GM03348 (cell line): ENCODE results near the gene ETNK2.

Experiments
- DNase-seq: peaks from one replicate; pipeline ENCODE4 v3.0.0; 2012; ENCODE audit warnings: low spot score

Gene ETNK2

GRCh38 chr1:204151552-204152309, at the start of gene ETNK2:
Gene ETNK2 (minus strand): TSS chr1:204152044. CDS start chr1:204151852, 192 bp downstream.
- DNase-seq, result peak; percentile 76

- DNase-seq, result no peak
Measured at GRCh38 chr1:204201348-204202040, 49.6 kb upstream of the ETNK2 start.

GRCh38 chr1:204199579-204199978, 47.7 kb upstream of the ETNK2 start:
- DNase-seq, result no peak

GRCh38 chr1:204198348-204199340, 46.8 kb upstream of the ETNK2 start:
- DNase-seq, result peak; percentile 70

- no peak for DNase-seq
Measured at GRCh38 chr1:204197068-204197467, 45.2 kb upstream of the ETNK2 start.

- no peak for DNase-seq
Measured at GRCh38 chr1:204196068-204196795, 44.4 kb upstream of the ETNK2 start, which contains the start of gene KISS1. Gene KISS1 (minus strand): TSS chr1:204196491. CDS start chr1:204192876, 3,615 bp downstream.

- no peak for DNase-seq
Measured at GRCh38 chr1:204194771-204195170, 42.9 kb upstream of the ETNK2 start.

- DNase-seq, result no peak
Measured at GRCh38 chr1:204194080-204194479, 42.2 kb upstream of the ETNK2 start.

GRCh38 chr1:204192589-204193352, 40.9 kb upstream of the ETNK2 start:
- no peak for DNase-seq

- DNase-seq, result no peak
Measured at GRCh38 chr1:204192046-204192445, 40.2 kb upstream of the ETNK2 start.

GRCh38 chr1:204191456-204191855, 39.6 kb upstream of the ETNK2 start:
- no peak for DNase-seq

- DNase-seq, result peak; percentile 38
Measured at GRCh38 chr1:204190212-204191211, 38.7 kb upstream of the ETNK2 start.

GRCh38 chr1:204188959-204189639, 37.3 kb upstream of the ETNK2 start:
- no peak for DNase-seq

- DNase-seq, result no peak
Measured at GRCh38 chr1:204186597-204186996, 34.8 kb upstream of the ETNK2 start.

GRCh38 chr1:204181116-204181515, 29.3 kb upstream of the ETNK2 start:
- no peak for DNase-seq

GRCh38 chr1:204180133-204180532, 28.3 kb upstream of the ETNK2 start:
- DNase-seq, result no peak

GRCh38 chr1:204178487-204179281, 26.8 kb upstream of the ETNK2 start:
- DNase-seq, result no peak

GRCh38 chr1:204177133-204177532, 25.3 kb upstream of the ETNK2 start:
- no peak for DNase-seq
